NB4 (cell line): Measurements from ENCODE around the gene OPRD1.

Source experiments
- MYC ChIP-seq: IDR thresholded peaks from 2 replicates; pipeline ENCODE4 v1.6.1; 2011; ENCODE audit warnings: low read depth, low read length
- POLR2A ChIP-seq: IDR thresholded peaks from 2 replicates; pipeline ENCODE4 v1.6.1; 2011; ENCODE audit warnings: mild to moderate bottlenecking; ENCODE audit not compliant: insufficient read length; ENCODE audit errors: extremely low read depth
- TF ChIP-seq, protein P1 (sequence below): IDR thresholded peaks from one replicate; pipeline ENCODE4 v1.5.1; 2012; ENCODE audit warnings: low read depth, low read length

DNA sequence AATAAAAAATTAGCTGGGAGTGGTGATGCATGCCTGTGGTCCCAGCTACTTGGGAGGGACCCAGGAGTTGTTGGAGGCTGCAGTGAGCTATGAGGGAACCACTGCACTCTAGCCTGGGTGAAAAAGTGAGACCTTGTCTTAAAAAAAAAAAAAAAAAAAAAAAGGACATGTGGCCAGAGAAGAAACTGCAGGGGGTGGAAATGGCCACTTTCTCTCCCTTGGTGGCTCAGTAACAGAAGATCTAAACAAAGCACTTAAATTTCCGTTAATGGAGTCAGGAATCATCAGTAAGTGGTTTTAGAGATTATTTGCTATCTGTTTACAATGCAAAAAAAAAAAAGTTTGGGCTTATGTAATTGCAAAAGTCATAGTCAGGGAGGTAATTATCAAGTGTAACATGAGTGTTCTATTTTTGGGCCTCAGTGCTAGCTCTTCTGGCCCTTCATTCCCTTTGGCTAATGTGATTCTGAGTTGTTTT lies 19.3 kb upstream of the OPRD1 start:
- TF ChIP-seq POLR2A: no peak
- TF ChIP-seq, protein P1, sequence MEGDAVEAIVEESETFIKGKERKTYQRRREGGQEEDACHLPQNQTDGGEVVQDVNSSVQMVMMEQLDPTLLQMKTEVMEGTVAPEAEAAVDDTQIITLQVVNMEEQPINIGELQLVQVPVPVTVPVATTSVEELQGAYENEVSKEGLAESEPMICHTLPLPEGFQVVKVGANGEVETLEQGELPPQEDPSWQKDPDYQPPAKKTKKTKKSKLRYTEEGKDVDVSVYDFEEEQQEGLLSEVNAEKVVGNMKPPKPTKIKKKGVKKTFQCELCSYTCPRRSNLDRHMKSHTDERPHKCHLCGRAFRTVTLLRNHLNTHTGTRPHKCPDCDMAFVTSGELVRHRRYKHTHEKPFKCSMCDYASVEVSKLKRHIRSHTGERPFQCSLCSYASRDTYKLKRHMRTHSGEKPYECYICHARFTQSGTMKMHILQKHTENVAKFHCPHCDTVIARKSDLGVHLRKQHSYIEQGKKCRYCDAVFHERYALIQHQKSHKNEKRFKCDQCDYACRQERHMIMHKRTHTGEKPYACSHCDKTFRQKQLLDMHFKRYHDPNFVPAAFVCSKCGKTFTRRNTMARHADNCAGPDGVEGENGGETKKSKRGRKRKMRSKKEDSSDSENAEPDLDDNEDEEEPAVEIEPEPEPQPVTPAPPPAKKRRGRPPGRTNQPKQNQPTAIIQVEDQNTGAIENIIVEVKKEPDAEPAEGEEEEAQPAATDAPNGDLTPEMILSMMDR: no peak
- no peak for TF ChIP-seq MYC
